ENCODE results near the gene SETD3.

SETD3 gene

DNA sequence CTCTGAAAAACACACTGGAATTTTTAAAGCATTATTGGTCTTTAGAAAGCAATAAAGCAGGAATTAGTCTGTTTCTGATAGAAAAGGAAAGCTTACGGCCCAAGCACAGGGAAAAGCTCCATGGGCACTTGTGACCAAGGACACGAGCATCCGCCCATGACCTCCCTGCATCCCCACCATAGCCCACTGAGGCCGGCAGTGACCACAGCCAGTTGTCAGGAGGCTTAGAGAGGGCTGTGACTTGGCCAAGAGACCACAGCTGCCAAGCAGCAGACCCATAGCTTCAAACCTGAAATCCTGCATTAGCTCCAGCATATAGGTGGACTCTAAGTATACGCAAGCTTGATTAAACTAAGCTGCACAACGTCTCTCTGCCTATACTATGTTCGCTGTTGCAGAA lies 8.9 kb downstream of the SETD3 start:
- no peak for TF ChIP-seq FOXP2 (optimal IDR thresholded peaks at IDR 0.05; ENCODE audit: borderline replicate concordance, extremely low read depth, extremely low read length, insufficient read depth)
- TF ChIP-seq POLR2AphosphoS5 (IDR thresholded peaks at IDR 0.05; ENCODE audit: low read depth, low read length): no peak
- no peak for TF ChIP-seq TAF1 (IDR thresholded peaks at IDR 0.05; ENCODE audit: borderline replicate concordance, insufficient read depth, low read length)
- TF ChIP-seq SIN3A (IDR thresholded peaks at IDR 0.05; ENCODE audit: borderline replicate concordance, insufficient read depth, low read length): no peak
- TF ChIP-seq, protein P1, sequence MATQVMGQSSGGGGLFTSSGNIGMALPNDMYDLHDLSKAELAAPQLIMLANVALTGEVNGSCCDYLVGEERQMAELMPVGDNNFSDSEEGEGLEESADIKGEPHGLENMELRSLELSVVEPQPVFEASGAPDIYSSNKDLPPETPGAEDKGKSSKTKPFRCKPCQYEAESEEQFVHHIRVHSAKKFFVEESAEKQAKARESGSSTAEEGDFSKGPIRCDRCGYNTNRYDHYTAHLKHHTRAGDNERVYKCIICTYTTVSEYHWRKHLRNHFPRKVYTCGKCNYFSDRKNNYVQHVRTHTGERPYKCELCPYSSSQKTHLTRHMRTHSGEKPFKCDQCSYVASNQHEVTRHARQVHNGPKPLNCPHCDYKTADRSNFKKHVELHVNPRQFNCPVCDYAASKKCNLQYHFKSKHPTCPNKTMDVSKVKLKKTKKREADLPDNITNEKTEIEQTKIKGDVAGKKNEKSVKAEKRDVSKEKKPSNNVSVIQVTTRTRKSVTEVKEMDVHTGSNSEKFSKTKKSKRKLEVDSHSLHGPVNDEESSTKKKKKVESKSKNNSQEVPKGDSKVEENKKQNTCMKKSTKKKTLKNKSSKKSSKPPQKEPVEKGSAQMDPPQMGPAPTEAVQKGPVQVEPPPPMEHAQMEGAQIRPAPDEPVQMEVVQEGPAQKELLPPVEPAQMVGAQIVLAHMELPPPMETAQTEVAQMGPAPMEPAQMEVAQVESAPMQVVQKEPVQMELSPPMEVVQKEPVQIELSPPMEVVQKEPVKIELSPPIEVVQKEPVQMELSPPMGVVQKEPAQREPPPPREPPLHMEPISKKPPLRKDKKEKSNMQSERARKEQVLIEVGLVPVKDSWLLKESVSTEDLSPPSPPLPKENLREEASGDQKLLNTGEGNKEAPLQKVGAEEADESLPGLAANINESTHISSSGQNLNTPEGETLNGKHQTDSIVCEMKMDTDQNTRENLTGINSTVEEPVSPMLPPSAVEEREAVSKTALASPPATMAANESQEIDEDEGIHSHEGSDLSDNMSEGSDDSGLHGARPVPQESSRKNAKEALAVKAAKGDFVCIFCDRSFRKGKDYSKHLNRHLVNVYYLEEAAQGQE (IDR thresholded peaks at IDR 0.05; ENCODE audit: insufficient read depth in 1 of 2, low read depth in 2 of 2, low read length in 2 of 2): no peak

DNA sequence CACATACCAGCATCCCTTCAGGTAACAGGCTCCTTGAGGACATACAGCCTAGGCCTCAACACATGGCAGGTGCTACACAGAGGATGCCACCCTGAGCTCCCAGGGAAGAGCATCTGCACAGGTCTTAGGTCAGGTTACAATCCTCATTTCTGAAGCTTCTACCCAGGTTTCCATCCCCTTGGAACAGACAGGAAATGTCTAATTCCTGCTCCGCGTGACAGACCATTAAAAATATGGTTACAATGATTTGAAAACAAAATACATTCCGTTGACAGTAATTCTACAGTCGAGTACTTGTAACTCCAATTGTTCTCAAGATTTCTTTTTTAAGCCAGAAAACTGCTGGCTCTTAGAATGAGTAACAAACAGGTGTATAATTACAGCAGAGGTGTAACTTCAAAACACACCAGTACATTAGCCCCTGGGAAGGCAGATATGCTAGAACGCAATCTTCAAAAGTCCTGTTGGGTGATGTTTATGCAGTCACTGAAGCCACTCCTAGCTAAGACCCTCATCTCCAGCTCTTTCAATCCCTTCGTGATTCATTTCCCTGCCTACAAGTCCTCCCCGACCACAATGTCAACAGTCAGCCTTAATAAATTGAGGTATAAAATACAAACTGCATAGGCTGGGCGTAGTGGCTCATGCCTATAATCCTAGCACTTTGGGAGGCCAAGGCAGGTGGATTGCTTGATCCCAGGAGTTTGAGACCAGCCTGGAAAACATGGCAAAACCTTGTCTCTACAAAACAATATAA lies 11.6 kb downstream of the SETD3 start:
- TF ChIP-seq SIN3A (IDR thresholded peaks at IDR 0.05; ENCODE audit: borderline replicate concordance, insufficient read depth, low read length) (no peak), TAF1 (IDR thresholded peaks at IDR 0.05; ENCODE audit: borderline replicate concordance, insufficient read depth, low read length) (no peak), FOXP2 (optimal IDR thresholded peaks at IDR 0.05; ENCODE audit: borderline replicate concordance, extremely low read depth, extremely low read length, insufficient read depth) (no peak), POLR2AphosphoS5 (IDR thresholded peaks at IDR 0.05; ENCODE audit: low read depth, low read length) (no peak)
- TF ChIP-seq, protein P1 (IDR thresholded peaks at IDR 0.05; ENCODE audit: insufficient read depth in 1 of 2, low read depth in 2 of 2, low read length in 2 of 2): no peak

DNA sequence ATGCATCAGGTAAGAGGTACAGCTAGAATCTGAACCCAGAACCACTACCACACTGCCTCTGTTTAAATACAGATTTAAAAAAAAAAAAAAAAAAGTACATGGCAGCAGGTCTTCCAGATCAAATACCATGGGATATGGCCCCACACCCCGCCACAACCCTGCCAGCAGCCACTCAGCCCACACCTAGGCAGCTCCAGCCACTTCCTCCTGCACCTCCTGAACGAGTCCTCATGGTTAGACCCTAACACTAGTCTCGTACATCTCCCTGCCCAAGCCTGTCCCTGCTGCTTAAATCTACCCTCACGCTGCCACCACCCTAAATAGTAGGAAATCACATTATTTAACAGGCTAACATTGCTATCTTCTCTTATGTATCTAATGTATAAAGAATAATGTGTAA lies 12.6 kb downstream of the SETD3 start:
- TF ChIP-seq, protein P1 (IDR thresholded peaks at IDR 0.05; ENCODE audit: insufficient read depth in 1 of 2, low read depth in 2 of 2, low read length in 2 of 2): no peak
- TF ChIP-seq TAF1 (IDR thresholded peaks at IDR 0.05; ENCODE audit: borderline replicate concordance, insufficient read depth, low read length): no peak
- TF ChIP-seq FOXP2 (optimal IDR thresholded peaks at IDR 0.05; ENCODE audit: borderline replicate concordance, extremely low read depth, extremely low read length, insufficient read depth): no peak
- TF ChIP-seq POLR2AphosphoS5 (IDR thresholded peaks at IDR 0.05; ENCODE audit: low read depth, low read length): no peak
- TF ChIP-seq SIN3A (IDR thresholded peaks at IDR 0.05; ENCODE audit: borderline replicate concordance, insufficient read depth, low read length): no peak

DNA sequence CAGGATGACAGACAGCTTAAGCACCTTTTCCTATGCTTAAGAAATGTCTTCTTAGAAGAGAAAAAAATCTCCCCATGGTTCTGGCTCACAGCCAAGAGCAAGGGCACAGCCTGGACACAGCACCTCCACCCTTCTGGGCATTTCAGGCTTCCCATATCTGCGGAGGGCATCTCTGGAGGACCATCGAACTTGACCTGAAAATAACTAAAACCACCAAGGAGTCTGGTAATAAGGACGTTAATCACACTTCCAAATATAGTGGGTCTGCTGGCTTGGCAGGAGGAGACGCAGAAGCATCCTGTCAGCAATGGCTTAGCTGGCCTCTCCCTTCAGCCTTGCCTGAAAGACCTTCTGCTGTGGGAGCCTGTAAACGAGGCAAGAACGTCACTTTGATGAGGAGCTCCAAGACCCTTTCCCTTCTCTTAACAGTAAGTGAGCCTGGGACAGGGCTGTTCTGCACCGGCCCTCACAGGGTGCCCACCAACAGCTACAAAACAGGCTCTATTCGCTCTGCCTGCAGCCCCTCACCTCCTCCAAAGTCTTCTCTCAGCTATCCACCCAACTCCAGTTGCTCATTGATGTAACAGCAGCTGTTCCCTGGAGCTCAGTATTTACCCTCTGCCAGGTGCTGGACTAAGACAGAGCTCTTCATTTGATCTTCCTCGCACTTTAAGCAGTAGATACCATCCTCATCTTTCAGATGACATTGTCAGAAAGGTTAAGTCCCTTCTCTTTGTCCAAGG lies 13.2 kb downstream of the SETD3 start:
- TF ChIP-seq FOXP2 (optimal IDR thresholded peaks at IDR 0.05; ENCODE audit: borderline replicate concordance, extremely low read depth, extremely low read length, insufficient read depth) (no peak), SIN3A (IDR thresholded peaks at IDR 0.05; ENCODE audit: borderline replicate concordance, insufficient read depth, low read length) (no peak)

DNA sequence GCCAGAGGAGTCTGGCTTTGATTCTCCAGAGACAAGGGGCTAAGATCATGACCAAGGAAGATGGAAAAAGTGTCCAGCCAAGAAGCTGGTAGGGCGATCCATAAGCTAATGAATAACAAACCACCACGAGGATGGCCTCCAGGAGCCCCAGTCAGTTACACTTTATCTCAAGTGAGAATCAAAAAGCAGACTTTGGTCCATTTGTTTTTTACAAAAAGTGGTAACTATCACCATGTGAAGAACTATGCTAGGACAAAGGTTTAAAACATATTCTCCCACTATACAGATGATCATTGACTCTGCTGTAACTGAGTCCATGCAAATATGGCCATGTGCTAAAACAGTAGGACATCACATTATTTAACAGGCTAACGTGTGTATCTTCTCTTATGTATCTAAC lies 13.9 kb downstream of the SETD3 start:
- TF ChIP-seq POLR2AphosphoS5 (IDR thresholded peaks at IDR 0.05; ENCODE audit: low read depth, low read length) (no peak), TAF1 (IDR thresholded peaks at IDR 0.05; ENCODE audit: borderline replicate concordance, insufficient read depth, low read length) (no peak), FOXP2 (optimal IDR thresholded peaks at IDR 0.05; ENCODE audit: borderline replicate concordance, extremely low read depth, extremely low read length, insufficient read depth) (no peak), SIN3A (IDR thresholded peaks at IDR 0.05; ENCODE audit: borderline replicate concordance, insufficient read depth, low read length) (no peak)
- TF ChIP-seq, protein P1 (IDR thresholded peaks at IDR 0.05; ENCODE audit: insufficient read depth in 1 of 2, low read depth in 2 of 2, low read length in 2 of 2): no peak

Data from PFSK-1 (cell line).